Natural killer cell (primary cell): ENCODE results near the gene GTPBP4. TPM values are rescaled to one million over a fixed set of nuclear protein-coding genes. Genes with fewer than 3 reads are reported as not detected.

ENCODE experiments used
- ATAC-seq, 3 donors: fragments of 150-1000 bp in 2 of 3; fragments of 200-7000 bp in 1 of 3; cut with Tn5 transposase; 1 replicate in 1 of 3; 2 replicates in 2 of 3; pipeline ENCODE4 v1.10.0; 2021; ENCODE audit warnings: mild to moderate bottlenecking in 2 of 3, moderate library complexity in 2 of 3
- DNase-seq, 2 donors: peaks; one replicate each; pipeline versions ENCODE4 v3.0.0 to v3.0.0-alpha.2; 2013 to 2021; ENCODE audit warnings: mixed read lengths in 1 of 2
- H3K27ac ChIP-seq: one replicate; pipeline ENCODE4 v1.5.1; 2013; ENCODE audit warnings: mild to moderate bottlenecking, low read length
- H3K27me3 ChIP-seq: one replicate; pipeline ENCODE4 v1.6.1; 2013; ENCODE audit warnings: low read length; ENCODE audit not compliant: control insufficient read depth, insufficient read depth
- H3K36me3 ChIP-seq: one replicate; pipeline ENCODE4 v1.6.1; 2013; ENCODE audit warnings: low read length; ENCODE audit not compliant: control insufficient read depth, insufficient read depth
- H3K4me1 ChIP-seq: one replicate; pipeline ENCODE4 v1.6.1; 2013; ENCODE audit warnings: low read length; ENCODE audit not compliant: control insufficient read depth, insufficient read depth
- H3K4me3 ChIP-seq: one replicate; pipeline ENCODE4 v1.5.1; 2013; ENCODE audit warnings: low read length
- H3K9me3 ChIP-seq: one replicate; pipeline ENCODE4 v1.6.1; 2013; ENCODE audit warnings: low read length; ENCODE audit not compliant: control insufficient read depth, insufficient read depth
- H3K27ac Mint-ChIP-seq, 2 donors: one replicate each; pipeline ENCODE4 v1.8.0; 2022; ENCODE audit warnings: mild to moderate bottlenecking in 2 of 2, mixed read lengths in 2 of 2, moderate library complexity in 1 of 2
- H3K27me3 Mint-ChIP-seq, 2 donors: one replicate each; pipeline ENCODE4 v1.8.0; 2022; ENCODE audit warnings: low read depth in 2 of 2, mixed read lengths in 2 of 2
- H3K36me3 Mint-ChIP-seq: one replicate; pipeline ENCODE4 v1.8.0; 2022; ENCODE audit warnings: mixed read lengths
- H3K4me1 Mint-ChIP-seq, 2 donors: one replicate each; pipeline ENCODE4 v1.8.0; 2022; ENCODE audit warnings: mixed read lengths in 2 of 2
- H3K4me3 Mint-ChIP-seq: one replicate; pipeline ENCODE4 v1.8.0; 2022; ENCODE audit warnings: mild to moderate bottlenecking, moderate library complexity, mixed read lengths
- H3K9me3 Mint-ChIP-seq, 2 donors: one replicate each; pipeline ENCODE4 v1.8.0; 2022; ENCODE audit warnings: mixed read lengths in 2 of 2
- WGBS: methylation state at CpG from one replicate; pipeline ENCODE4 v1.1.7; 2013; ENCODE audit warnings: missing lambda C conversion rate; ENCODE audit not compliant: insufficient coverage; 5-methylcytosine and 5-hydroxymethylcytosine counted together
- intact Hi-C: fragments of 100-400 bp; cut with micrococcal nuclease; formaldehyde crosslinking; loops from one replicate; pipeline ENCODE4 v1.14.2; 2022
- total RNA-seq, 4 donors: library from RNA; stranded (reverse); fragments of 120-200 nt in 1 of 4; gene quantifications; one replicate each; pipeline versions ENCODE4 v1.2.3 to v1.2.4, GENCODE V29; 2013 to 2022
- TF ChIP-seq, protein P1 (sequence below): fragments of 200-600 bp; IDR thresholded peaks from one replicate; pipeline ENCODE4 v1.8.0; 2022; ENCODE audit warnings: antibody characterized with exemption

GTPBP4 gene
- total RNA-seq, 3 donors from 2014 or later (not counting 1 experiment from before 2014, with no cell fraction given), result 53.9 to 99.6 (median 72.5) TPM

DNA sequence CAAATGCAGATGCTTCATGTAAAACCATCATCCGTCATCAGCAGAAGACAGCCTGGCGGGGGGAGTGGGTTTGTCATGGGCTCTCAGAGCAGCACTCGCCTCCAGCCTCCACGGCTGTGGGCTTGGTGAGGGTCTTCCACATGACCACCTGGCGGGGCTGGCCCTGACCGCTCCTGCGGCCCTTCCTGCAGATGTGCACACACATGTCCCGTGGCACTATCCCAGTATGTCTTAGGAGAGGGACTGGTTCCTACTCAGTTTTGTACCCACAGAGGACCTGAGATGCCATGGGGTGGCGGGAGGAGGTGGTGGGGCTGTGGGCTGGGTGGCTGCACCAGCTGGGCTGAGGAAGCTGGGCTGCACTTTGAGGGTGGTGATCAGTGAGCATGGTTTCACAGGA, 32.7 kb downstream of the GTPBP4 start:
- DNase-seq (no peak), ATAC-seq (no peak)
- peak overlapping the region in 1 of 2 donors; percentile 8 for H3K27ac Mint-ChIP-seq
- H3K4me3 Mint-ChIP-seq, result no peak overlapping the region
- H3K9me3 Mint-ChIP-seq, result no peaks in the 10 kb centered on the region
- peaks cover 12% of the 10 kb centered on the region for H3K36me3 Mint-ChIP-seq
- H3K4me1 ChIP-seq, result no peaks in the 10 kb centered on the region
- TF ChIP-seq, protein P1, sequence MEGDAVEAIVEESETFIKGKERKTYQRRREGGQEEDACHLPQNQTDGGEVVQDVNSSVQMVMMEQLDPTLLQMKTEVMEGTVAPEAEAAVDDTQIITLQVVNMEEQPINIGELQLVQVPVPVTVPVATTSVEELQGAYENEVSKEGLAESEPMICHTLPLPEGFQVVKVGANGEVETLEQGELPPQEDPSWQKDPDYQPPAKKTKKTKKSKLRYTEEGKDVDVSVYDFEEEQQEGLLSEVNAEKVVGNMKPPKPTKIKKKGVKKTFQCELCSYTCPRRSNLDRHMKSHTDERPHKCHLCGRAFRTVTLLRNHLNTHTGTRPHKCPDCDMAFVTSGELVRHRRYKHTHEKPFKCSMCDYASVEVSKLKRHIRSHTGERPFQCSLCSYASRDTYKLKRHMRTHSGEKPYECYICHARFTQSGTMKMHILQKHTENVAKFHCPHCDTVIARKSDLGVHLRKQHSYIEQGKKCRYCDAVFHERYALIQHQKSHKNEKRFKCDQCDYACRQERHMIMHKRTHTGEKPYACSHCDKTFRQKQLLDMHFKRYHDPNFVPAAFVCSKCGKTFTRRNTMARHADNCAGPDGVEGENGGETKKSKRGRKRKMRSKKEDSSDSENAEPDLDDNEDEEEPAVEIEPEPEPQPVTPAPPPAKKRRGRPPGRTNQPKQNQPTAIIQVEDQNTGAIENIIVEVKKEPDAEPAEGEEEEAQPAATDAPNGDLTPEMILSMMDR, result no peak
- H3K36me3 ChIP-seq, result peaks cover 22% of the 10 kb centered on the region
- H3K27me3 ChIP-seq, result no peaks in the 10 kb centered on the region
- H3K4me1 Mint-ChIP-seq, result peaks cover 0 to 8% of the 10 kb centered on the region in 2 donors
- H3K27ac ChIP-seq, result no peak overlapping the region
- no peak overlapping the region for H3K4me3 ChIP-seq
- H3K9me3 ChIP-seq, result no peaks in the 10 kb centered on the region
- no peaks in the 10 kb centered on the region for H3K27me3 Mint-ChIP-seq
- intact Hi-C loops, result no loop called here
- WGBS, result 95% methylated on average over 9 of the region's 9 CpGs

DNA sequence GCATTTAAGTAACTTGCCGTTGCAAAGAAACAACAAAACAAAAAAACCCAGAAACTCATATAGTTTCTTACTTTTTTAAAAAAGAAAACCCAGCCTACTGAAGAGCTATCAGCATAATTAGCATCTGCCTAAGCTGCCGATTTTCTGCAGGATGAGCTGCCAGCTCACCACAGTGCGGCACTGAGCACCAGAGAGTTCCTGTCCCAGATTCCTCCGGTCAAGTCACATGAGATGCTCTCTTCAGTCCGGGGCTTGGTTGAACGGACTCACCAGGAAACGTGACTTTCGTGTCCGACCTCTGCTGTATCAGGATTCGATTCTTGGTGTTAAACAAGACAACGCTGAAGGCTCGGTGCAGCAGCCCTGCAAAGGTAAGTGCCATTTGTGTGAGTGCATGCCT, 34.2 kb downstream of the GTPBP4 start:
- no peaks in the 10 kb centered on the region for H3K27me3 Mint-ChIP-seq

DNA sequence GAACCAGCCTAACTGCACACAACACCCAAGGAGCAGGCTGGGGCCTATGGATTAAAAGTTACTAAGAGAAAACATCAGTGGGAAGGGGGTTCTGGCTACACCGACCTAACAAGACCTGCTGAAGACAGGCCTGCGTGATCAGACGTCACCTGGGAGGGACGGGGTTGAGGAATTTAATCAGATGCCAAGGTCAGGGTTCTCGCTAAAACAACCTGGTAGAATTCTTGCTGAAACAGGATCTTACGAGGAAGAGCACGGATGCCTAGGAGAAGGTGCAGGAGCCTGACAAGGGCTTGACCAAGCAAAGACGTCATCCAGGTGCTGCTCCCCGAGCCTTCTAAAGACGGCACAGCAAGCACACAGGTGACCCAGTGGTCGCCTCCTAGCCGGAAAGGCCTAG, 35.9 kb downstream of the GTPBP4 start:
- Histone ChIP-seq H3K27ac (no peak overlapping the region), H3K4me3 (no peak overlapping the region), H3K27me3 (no peaks in the 10 kb centered on the region), H3K9me3 (no peaks in the 10 kb centered on the region), H3K4me1 (no peaks in the 10 kb centered on the region), H3K36me3 (no peaks in the 10 kb centered on the region)
- Mint-ChIP-seq H3K4me1 (peaks cover 0 to 8% of the 10 kb centered on the region in 2 donors), H3K4me3 (no peak overlapping the region), H3K27ac (no peak overlapping the region), H3K36me3 (no peaks in the 10 kb centered on the region), H3K9me3 (no peaks in the 10 kb centered on the region), H3K27me3 (no peaks in the 10 kb centered on the region)
- ATAC-seq, result no peak
- intact Hi-C loops, result no loop called here
- TF ChIP-seq, protein P1, result no peak
- no peak for DNase-seq
- 97% methylated on average over 12 of the region's 12 CpGs for WGBS

More for the DNA sequence above, 34.2 kb downstream of the GTPBP4 start:
- Mint-ChIP-seq H3K27ac (no peak overlapping the region), H3K9me3 (no peaks in the 10 kb centered on the region), H3K4me3 (no peak overlapping the region), H3K4me1 (peaks cover 0 to 8% of the 10 kb centered on the region in 2 donors), H3K36me3 (peaks cover 3% of the 10 kb centered on the region)
- peaks cover 8% of the 10 kb centered on the region for H3K36me3 ChIP-seq
- TF ChIP-seq, protein P1, result no peak
- no peak for DNase-seq
- no peaks in the 10 kb centered on the region for H3K9me3 ChIP-seq
- H3K4me3 ChIP-seq, result no peak overlapping the region
- intact Hi-C loops, result no loop called here
- WGBS, result 91% methylated on average over 12 of the region's 12 CpGs
- H3K27ac ChIP-seq, result no peak overlapping the region
- H3K27me3 ChIP-seq, result no peaks in the 10 kb centered on the region
- no peaks in the 10 kb centered on the region for H3K4me1 ChIP-seq
- no peak for ATAC-seq

DNA sequence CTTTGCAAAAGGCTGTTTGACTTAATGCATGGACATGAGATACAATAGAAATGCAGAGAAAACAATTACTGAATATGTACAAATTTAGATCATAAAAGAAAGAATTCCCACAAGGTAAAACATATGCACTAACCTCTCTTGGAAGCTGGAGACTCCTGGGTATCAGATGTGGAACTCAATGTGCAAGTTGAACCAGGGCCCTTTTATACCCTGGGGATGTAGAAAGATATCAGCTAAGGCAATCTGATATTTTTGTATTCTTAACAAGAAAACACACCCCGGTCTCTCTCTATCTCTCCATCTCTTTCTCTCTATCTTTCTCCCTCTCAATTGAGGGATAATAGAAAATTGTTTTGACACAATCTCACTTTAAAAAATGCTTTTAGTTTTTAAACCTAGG, 37.4 kb downstream of the GTPBP4 start, which contains the start of gene IDI2:
TSS of gene IDI2 (minus strand) at position 177 of the 400 bp plus-strand sequence. CDS start 1,136 bp downstream, outside the sequence.
- Mint-ChIP-seq H3K4me3 (no peak within 1 kb of the TSS), H3K36me3 (no peaks in the 10 kb centered on the region), H3K27me3 (no peaks in the 10 kb centered on the region), H3K9me3 (no peaks in the 10 kb centered on the region), H3K27ac (no peak within 1 kb of the TSS), H3K4me1 (peaks cover 0 to 8% of the 10 kb centered on the region in 2 donors)
- Histone ChIP-seq H3K9me3 (no peaks in the 10 kb centered on the region), H3K36me3 (no peaks in the 10 kb centered on the region), H3K4me3 (no peak within 1 kb of the TSS), H3K27me3 (no peaks in the 10 kb centered on the region), H3K4me1 (no peaks in the 10 kb centered on the region), H3K27ac (no peak within 1 kb of the TSS)
- DNase-seq (no peak), ATAC-seq (no peak)
- intact Hi-C loops, result no loop called here
- TF ChIP-seq, protein P1, result no peak
- no CpG with 5 or more reads among the region's 1 CpG for WGBS
